ENCODE data around the gene SNCG. TPM values are rescaled to one million over a fixed set of nuclear protein-coding genes. Genes with fewer than 3 reads are reported as not detected.
"Not testable (repeated sequence)": the region's sequence is repeated elsewhere in the genome, so short reads cannot be mapped to it uniquely, and the experiment has no call there.

SNCG gene
- total RNA-seq, 1 donor from 2014 or later, result 14.6 TPM

GRCh38 chr10:86979977-86980448 lies 21.6 kb downstream of the SNCG start:
- Mint-ChIP-seq H3K36me3 (ENCODE audit: insufficient read depth) (no peaks in the 10 kb centered on the region), H3K27ac (no peak overlapping the region), H3K9me3 (ENCODE audit: low read depth) (no peaks in the 10 kb centered on the region), H3K4me1 (ENCODE audit: low read depth) (peaks cover 2% of the 10 kb centered on the region), H3K4me3 (ENCODE audit: low read depth) (no peak overlapping the region), H3K27me3 (no peaks in the 10 kb centered on the region)
- TF ChIP-seq, protein P1, sequence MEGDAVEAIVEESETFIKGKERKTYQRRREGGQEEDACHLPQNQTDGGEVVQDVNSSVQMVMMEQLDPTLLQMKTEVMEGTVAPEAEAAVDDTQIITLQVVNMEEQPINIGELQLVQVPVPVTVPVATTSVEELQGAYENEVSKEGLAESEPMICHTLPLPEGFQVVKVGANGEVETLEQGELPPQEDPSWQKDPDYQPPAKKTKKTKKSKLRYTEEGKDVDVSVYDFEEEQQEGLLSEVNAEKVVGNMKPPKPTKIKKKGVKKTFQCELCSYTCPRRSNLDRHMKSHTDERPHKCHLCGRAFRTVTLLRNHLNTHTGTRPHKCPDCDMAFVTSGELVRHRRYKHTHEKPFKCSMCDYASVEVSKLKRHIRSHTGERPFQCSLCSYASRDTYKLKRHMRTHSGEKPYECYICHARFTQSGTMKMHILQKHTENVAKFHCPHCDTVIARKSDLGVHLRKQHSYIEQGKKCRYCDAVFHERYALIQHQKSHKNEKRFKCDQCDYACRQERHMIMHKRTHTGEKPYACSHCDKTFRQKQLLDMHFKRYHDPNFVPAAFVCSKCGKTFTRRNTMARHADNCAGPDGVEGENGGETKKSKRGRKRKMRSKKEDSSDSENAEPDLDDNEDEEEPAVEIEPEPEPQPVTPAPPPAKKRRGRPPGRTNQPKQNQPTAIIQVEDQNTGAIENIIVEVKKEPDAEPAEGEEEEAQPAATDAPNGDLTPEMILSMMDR (IDR thresholded peaks at IDR 0.05; ENCODE audit: unreplicated experiment), result no peak
- no peak for DNase-seq (ENCODE audit: low spot score, unreplicated experiment)

GRCh38 chr10:86981020-86981419 lies 22.6 kb downstream of the SNCG start:
- not testable (repeated sequence) for H3K4me1 Mint-ChIP-seq (ENCODE audit: low read depth); H3K9me3 Mint-ChIP-seq (ENCODE audit: low read depth); H3K4me3 Mint-ChIP-seq (ENCODE audit: low read depth); H3K36me3 Mint-ChIP-seq (ENCODE audit: insufficient read depth); DNase-seq (ENCODE audit: low spot score, unreplicated experiment); H3K27ac Mint-ChIP-seq; H3K27me3 Mint-ChIP-seq

GRCh38 chr10:86981716-86982115 lies 23.3 kb downstream of the SNCG start:
- DNase-seq (ENCODE audit: low spot score, unreplicated experiment), result no peak
- Mint-ChIP-seq H3K4me3 (ENCODE audit: low read depth) (no peak overlapping the region), H3K36me3 (ENCODE audit: insufficient read depth) (no peaks in the 10 kb centered on the region), H3K9me3 (ENCODE audit: low read depth) (peaks cover 5% of the 10 kb centered on the region), H3K4me1 (ENCODE audit: low read depth) (peaks cover 2% of the 10 kb centered on the region), H3K27ac (no peak overlapping the region), H3K27me3 (no peaks in the 10 kb centered on the region)
- TF ChIP-seq, protein P1 (IDR thresholded peaks at IDR 0.05; ENCODE audit: unreplicated experiment), result no peak

- H3K4me3 Mint-ChIP-seq (ENCODE audit: low read depth); H3K4me1 Mint-ChIP-seq (ENCODE audit: low read depth); H3K27me3 Mint-ChIP-seq; H3K27ac Mint-ChIP-seq; H3K9me3 Mint-ChIP-seq (ENCODE audit: low read depth); DNase-seq (ENCODE audit: low spot score, unreplicated experiment); H3K36me3 Mint-ChIP-seq (ENCODE audit: insufficient read depth): not testable (repeated sequence)
Observed at GRCh38 chr10:86984498-86984897, 26.1 kb downstream of the SNCG start.

- no peak overlapping the region for H3K27ac Mint-ChIP-seq
- H3K9me3 Mint-ChIP-seq (ENCODE audit: low read depth), result peaks cover 5% of the 10 kb centered on the region
- H3K36me3 Mint-ChIP-seq (ENCODE audit: insufficient read depth), result no peaks in the 10 kb centered on the region
- no peak for DNase-seq (ENCODE audit: low spot score, unreplicated experiment)
- H3K4me1 Mint-ChIP-seq (ENCODE audit: low read depth), result no peaks in the 10 kb centered on the region
- H3K27me3 Mint-ChIP-seq, result peaks cover 7% of the 10 kb centered on the region
- H3K4me3 Mint-ChIP-seq (ENCODE audit: low read depth), result no peak overlapping the region
- TF ChIP-seq, protein P1 (IDR thresholded peaks at IDR 0.05; ENCODE audit: unreplicated experiment), result no peak
Observed at GRCh38 chr10:86988520-86988919, 30.1 kb downstream of the SNCG start.

DNA sequence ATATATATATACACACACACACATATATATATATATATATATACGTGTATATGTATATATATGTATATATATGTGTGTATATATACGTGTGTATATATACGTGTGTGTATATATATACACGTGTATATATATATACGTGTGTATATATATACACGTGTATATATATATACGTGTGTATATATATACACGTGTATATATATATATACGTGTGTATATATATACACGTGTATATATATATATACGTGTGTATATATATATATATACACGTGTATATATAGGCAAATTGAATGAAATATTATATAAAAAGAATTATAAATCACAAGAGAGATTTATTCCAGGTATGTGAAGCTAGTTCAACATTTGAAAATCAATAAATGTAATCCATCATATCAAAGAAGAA lies 33.0 kb downstream of the SNCG start:
- not testable (repeated sequence) for DNase-seq (ENCODE audit: low spot score, unreplicated experiment); H3K27ac Mint-ChIP-seq; H3K36me3 Mint-ChIP-seq (ENCODE audit: insufficient read depth); H3K4me1 Mint-ChIP-seq (ENCODE audit: low read depth); H3K4me3 Mint-ChIP-seq (ENCODE audit: low read depth); H3K9me3 Mint-ChIP-seq (ENCODE audit: low read depth); H3K27me3 Mint-ChIP-seq

- Mint-ChIP-seq H3K4me1 (ENCODE audit: low read depth) (no peaks in the 10 kb centered on the region), H3K4me3 (ENCODE audit: low read depth) (no peak overlapping the region), H3K27me3 (peaks cover 7% of the 10 kb centered on the region), H3K9me3 (ENCODE audit: low read depth) (no peaks in the 10 kb centered on the region), H3K27ac (no peak overlapping the region), H3K36me3 (ENCODE audit: insufficient read depth) (no peaks in the 10 kb centered on the region)
- no peak for DNase-seq (ENCODE audit: low spot score, unreplicated experiment)
- TF ChIP-seq, protein P1 (IDR thresholded peaks at IDR 0.05; ENCODE audit: unreplicated experiment), result no peak
Observed at GRCh38 chr10:86992456-86992855, 34.1 kb downstream of the SNCG start.

All from progenitor cell of endocrine pancreas (in vitro differentiated cells).